Glutamatergic neuron (in vitro differentiated cells): Measurements from ENCODE around the gene YEATS2. TPM values are rescaled to one million over a fixed set of nuclear protein-coding genes. Genes with fewer than 3 reads are reported as not detected.

Experiments
- DNase-seq: peaks from one replicate; pipeline ENCODE4 v3.0.0; 2022
- H3K27ac Mint-ChIP-seq: one replicate; pipeline ENCODE4 v1.8.0; 2020; ENCODE audit warnings: mild to moderate bottlenecking, mixed read lengths, inconsistent platforms; ENCODE audit not compliant: unreplicated experiment
- H3K27me3 Mint-ChIP-seq: one replicate; pipeline ENCODE4 v1.8.0; 2020; ENCODE audit warnings: mild to moderate bottlenecking, moderate library complexity, mixed read lengths, inconsistent platforms; ENCODE audit not compliant: unreplicated experiment
- H3K36me3 Mint-ChIP-seq: one replicate; pipeline ENCODE4 v1.8.0; 2020; ENCODE audit warnings: mild to moderate bottlenecking, mixed read lengths, inconsistent platforms; ENCODE audit not compliant: unreplicated experiment
- H3K4me1 Mint-ChIP-seq: one replicate; pipeline ENCODE4 v1.8.0; 2020; ENCODE audit warnings: mild to moderate bottlenecking, low read depth, mixed read lengths, inconsistent platforms; ENCODE audit not compliant: unreplicated experiment
- H3K4me3 Mint-ChIP-seq: one replicate; pipeline ENCODE4 v1.8.0; 2020; ENCODE audit warnings: mild to moderate bottlenecking, mixed read lengths, inconsistent platforms; ENCODE audit not compliant: unreplicated experiment
- H3K9me3 Mint-ChIP-seq: one replicate; pipeline ENCODE4 v1.8.0; 2020; ENCODE audit warnings: mild to moderate bottlenecking, moderate library complexity, mixed read lengths, inconsistent platforms; ENCODE audit not compliant: unreplicated experiment
- CTCF ChIP-seq: fragments of 200-600 bp; sonication (generic); IDR thresholded peaks from one replicate; pipeline ENCODE4 v1.5.0; 2021; ENCODE audit not compliant: partially characterized antibody, unreplicated experiment
- total RNA-seq: library from RNA; stranded (reverse); fragmentation: NEBNext Ultra II Directional; extraction: Animal tissue kit (Norgen Biotek cat#: 25700); gene quantifications from one replicate; pipeline ENCODE4 v1.2.1, GENCODE V29; 2021; ENCODE audit not compliant: unreplicated experiment

YEATS2 gene
- total RNA-seq, 1 donor from 2014 or later, result 56.1 TPM

- TF ChIP-seq CTCF, result peak; percentile 24
- peaks cover 4% of the 10 kb centered on the region for H3K36me3 Mint-ChIP-seq
- H3K4me1 Mint-ChIP-seq, result peaks cover 52% of the 10 kb centered on the region
- peak within 1 kb of the TSS; percentile 87 for H3K4me3 Mint-ChIP-seq
- H3K27me3 Mint-ChIP-seq, result peaks cover 18% of the 10 kb centered on the region
- peak within 1 kb of the TSS; percentile 70 for H3K27ac Mint-ChIP-seq
- peak; percentile 82 for DNase-seq
- peaks cover 22% of the 10 kb centered on the region for H3K9me3 Mint-ChIP-seq
Observed at GRCh38 chr3:183825456-183826161, 128.0 kb downstream of the YEATS2 start, which contains the start of gene MAP6D1. TSS of gene MAP6D1 (minus strand) at chr3:183825577. CDS start at chr3:183825547, 30 bp downstream.

- peak; percentile 38 for DNase-seq
Observed at GRCh38 chr3:183826448-183827250, 129.1 kb downstream of the YEATS2 start.

GRCh38 chr3:183827809-183828537, 130.4 kb downstream of the YEATS2 start:
- no peak for TF ChIP-seq CTCF
- peaks cover 56% of the 10 kb centered on the region for H3K4me1 Mint-ChIP-seq
- peak overlapping the region; percentile 94 for H3K27ac Mint-ChIP-seq
- peaks cover 4% of the 10 kb centered on the region for H3K36me3 Mint-ChIP-seq
- peaks cover 22% of the 10 kb centered on the region for H3K9me3 Mint-ChIP-seq
- DNase-seq, result no peak
- peak overlapping the region; percentile 68 for H3K4me3 Mint-ChIP-seq
- peaks cover 20% of the 10 kb centered on the region for H3K27me3 Mint-ChIP-seq

More at GRCh38 chr3:183826448-183827250, 129.1 kb downstream of the YEATS2 start:
- Mint-ChIP-seq H3K36me3 (peaks cover 4% of the 10 kb centered on the region), H3K9me3 (peaks cover 22% of the 10 kb centered on the region), H3K4me3 (peak overlapping the region; percentile 73), H3K27me3 (peaks cover 18% of the 10 kb centered on the region), H3K27ac (peak overlapping the region; percentile 75), H3K4me1 (peaks cover 52% of the 10 kb centered on the region)
- no peak for TF ChIP-seq CTCF

GRCh38 chr3:183828538-183828870, 130.9 kb downstream of the YEATS2 start:
- Mint-ChIP-seq H3K4me3 (peak overlapping the region; percentile 68), H3K27me3 (peaks cover 20% of the 10 kb centered on the region), H3K9me3 (peaks cover 22% of the 10 kb centered on the region), H3K27ac (peak overlapping the region; percentile 94), H3K4me1 (peaks cover 59% of the 10 kb centered on the region), H3K36me3 (peaks cover 4% of the 10 kb centered on the region)
- TF ChIP-seq CTCF, result no peak
- no peak for DNase-seq
